ENCODE measurements around the gene MMP24.
A peak's percentile ranks its signal among the peaks of the same experiment; 100 is the strongest.

MMP24 gene

DNA sequence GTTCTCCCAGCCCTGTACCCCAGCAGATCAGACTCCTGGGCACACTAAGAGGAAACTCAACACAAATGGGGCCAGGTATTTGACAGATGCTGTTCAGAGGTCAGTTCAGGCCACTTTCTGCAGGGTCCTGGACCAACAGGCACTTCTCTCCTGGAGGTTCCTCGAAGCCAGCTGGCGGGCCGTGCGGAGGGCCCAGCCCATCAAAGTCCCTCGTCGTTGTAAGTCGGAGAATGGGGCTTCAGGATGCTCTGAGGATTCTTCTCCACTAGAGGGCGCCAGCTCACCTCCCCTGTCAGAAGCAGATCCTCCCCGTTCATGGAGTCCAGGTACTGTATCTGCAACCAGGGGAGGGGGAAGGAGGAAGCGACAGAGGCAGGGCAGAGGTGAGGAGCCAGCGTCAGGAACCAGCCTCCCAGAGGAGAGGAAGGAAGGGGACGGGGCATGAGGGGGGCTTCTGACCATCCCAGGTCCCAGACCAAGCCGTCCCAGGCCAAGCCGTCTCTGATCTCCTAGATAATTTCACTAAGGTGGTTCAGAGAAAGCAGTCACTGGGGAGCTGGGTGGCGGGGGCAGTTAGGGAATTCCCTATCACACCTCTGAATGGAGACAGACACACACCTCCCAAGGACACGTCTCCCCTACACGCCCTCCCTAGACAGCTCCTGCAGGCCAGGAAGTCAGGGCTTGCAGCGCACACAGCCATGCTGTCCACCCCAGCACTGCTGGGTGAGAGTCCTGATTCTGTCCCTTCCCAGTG is 77.4 kb downstream of the MMP24 start:
- Histone ChIP-seq H3K4me1 (ENCODE audit: insufficient read depth, low read length, severe bottlenecking) (peaks cover 5% of the 10 kb centered on the region), H3K27ac (ENCODE audit: low read depth, low read length, poor library complexity, severe bottlenecking) (no peak overlapping the region), H3K9ac (ENCODE audit: low read length) (peak overlapping the region; percentile 27; the same call in 1 of the 2 replicates), H3K9me3 (ENCODE audit: low read length) (no peaks in the 10 kb centered on the region), H3K36me3 (ENCODE audit: insufficient read depth, low read length) (peaks cover 9% of the 10 kb centered on the region; the same call in 1 of the 2 replicates), H3F3A (ENCODE audit: insufficient read depth, low read length) (no peaks in the 10 kb centered on the region), H3K79me2 (ENCODE audit: insufficient read depth, low read length) (no peaks in the 10 kb centered on the region), H4K20me1 (ENCODE audit: insufficient read depth, low read length) (no peaks in the 10 kb centered on the region), H3K27me3 (ENCODE audit: insufficient read depth, low read length) (no peaks in the 10 kb centered on the region), H3K4me2 (ENCODE audit: low read length) (peak overlapping the region; percentile 41; the same call in 1 of the 2 replicates), H3K4me3 (ENCODE audit: low read depth, low read length, poor library complexity, severe bottlenecking) (no peak overlapping the region), H2AFZ (ENCODE audit: low read length) (no peak overlapping the region), H3K9me2 (ENCODE audit: low read depth, low read length) (no peaks in the 10 kb centered on the region)
- TF ChIP-seq EZH2 (IDR thresholded peaks at IDR 0.05; ENCODE audit: borderline replicate concordance, low read length): no peak
- peak; percentile 93 for TF ChIP-seq CTCF (IDR thresholded peaks at IDR 0.05; ENCODE audit: low read length)

GRCh38 chr20:35304956-35305355 is 78.5 kb downstream of the MMP24 start:
- H4K20me1 ChIP-seq (ENCODE audit: insufficient read depth, low read length): no peaks in the 10 kb centered on the region
- TF ChIP-seq EZH2 (IDR thresholded peaks at IDR 0.05; ENCODE audit: borderline replicate concordance, low read length) (no peak), CTCF (IDR thresholded peaks at IDR 0.05; ENCODE audit: low read length) (no peak)
- no peaks in the 10 kb centered on the region for H3K27me3 ChIP-seq (ENCODE audit: insufficient read depth, low read length)
- no peak overlapping the region for H2AFZ ChIP-seq (ENCODE audit: low read length)
- no peak overlapping the region for H3K27ac ChIP-seq (ENCODE audit: low read depth, low read length, poor library complexity, severe bottlenecking)
- no peaks in the 10 kb centered on the region for H3K79me2 ChIP-seq (ENCODE audit: insufficient read depth, low read length)
- H3K36me3 ChIP-seq (ENCODE audit: insufficient read depth, low read length): peaks cover 9% of the 10 kb centered on the region; the same call in 1 of the 2 replicates
- no peak overlapping the region for H3K9ac ChIP-seq (ENCODE audit: low read length)
- no peaks in the 10 kb centered on the region for H3K9me3 ChIP-seq (ENCODE audit: low read length)
- H3K4me2 ChIP-seq (ENCODE audit: low read length): no peak overlapping the region
- peaks cover 5% of the 10 kb centered on the region for H3K4me1 ChIP-seq (ENCODE audit: insufficient read depth, low read length, severe bottlenecking)
- H3F3A ChIP-seq (ENCODE audit: insufficient read depth, low read length): no peaks in the 10 kb centered on the region
- no peak overlapping the region for H3K4me3 ChIP-seq (ENCODE audit: low read depth, low read length, poor library complexity, severe bottlenecking)
- H3K9me2 ChIP-seq (ENCODE audit: low read depth, low read length): no peaks in the 10 kb centered on the region

- Histone ChIP-seq H3F3A (ENCODE audit: insufficient read depth, low read length) (no peaks in the 10 kb centered on the region), H3K4me3 (ENCODE audit: low read depth, low read length, poor library complexity, severe bottlenecking) (no peak overlapping the region), H3K9me2 (ENCODE audit: low read depth, low read length) (no peaks in the 10 kb centered on the region), H3K79me2 (ENCODE audit: insufficient read depth, low read length) (no peaks in the 10 kb centered on the region), H2AFZ (ENCODE audit: low read length) (no peak overlapping the region), H3K4me1 (ENCODE audit: insufficient read depth, low read length, severe bottlenecking) (peaks cover 5% of the 10 kb centered on the region), H3K36me3 (ENCODE audit: insufficient read depth, low read length) (peaks cover 9% of the 10 kb centered on the region; the same call in 1 of the 2 replicates), H3K9ac (ENCODE audit: low read length) (no peak overlapping the region), H4K20me1 (ENCODE audit: insufficient read depth, low read length) (no peaks in the 10 kb centered on the region), H3K27ac (ENCODE audit: low read depth, low read length, poor library complexity, severe bottlenecking) (no peak overlapping the region), H3K9me3 (ENCODE audit: low read length) (no peaks in the 10 kb centered on the region), H3K27me3 (ENCODE audit: insufficient read depth, low read length) (no peaks in the 10 kb centered on the region), H3K4me2 (ENCODE audit: low read length) (no peak overlapping the region)
- no peak for TF ChIP-seq CTCF (IDR thresholded peaks at IDR 0.05; ENCODE audit: low read length)
- TF ChIP-seq EZH2 (IDR thresholded peaks at IDR 0.05; ENCODE audit: borderline replicate concordance, low read length): no peak
Observed at GRCh38 chr20:35305682-35306556, 79.4 kb downstream of the MMP24 start.

All from OCI-LY1 (cell line).